Measurements from ENCODE around the gene RNF175.

GRCh38 chr4:153785910-153786721 is 26.3 kb upstream of the RNF175 start:
- TF ChIP-seq CTCF (IDR thresholded peaks at IDR 0.05): peak in 1 of 3 donors; percentile 37
- TF ChIP-seq POLR2AphosphoS5 (IDR thresholded peaks at IDR 0.05): no peak
